Liver (tissue), 9 donors: ENCODE data around the gene HCRTR1. TPM values are rescaled to one million over a fixed set of nuclear protein-coding genes. Genes with fewer than 3 reads are reported as not detected.

Experiments
- DNase-seq: peaks from one replicate; pipeline ENCODE4 v3.0.0-alpha.2; 2017; ENCODE audit warnings: low spot score
- H3K27ac ChIP-seq, 2 donors: one replicate each; pipeline ENCODE4 v1.7.0; 2013; ENCODE audit warnings: inconsistent platforms in 2 of 2, low read length in 2 of 2, control low read depth in 1 of 2, low read depth in 1 of 2, mild to moderate bottlenecking in 1 of 2
- H3K27me3 ChIP-seq, 4 donors: one replicate each; pipeline versions ENCODE4 v1.6.1 to v1.7.0; 2013; ENCODE audit warnings: low read length in 3 of 4, inconsistent platforms in 1 of 4, mild to moderate bottlenecking in 1 of 4, moderate library complexity in 1 of 4; ENCODE audit not compliant: control insufficient read depth in 4 of 4, insufficient read depth in 4 of 4
- H3K36me3 ChIP-seq, 4 donors: one replicate each; pipeline versions ENCODE4 v1.6.1 to v1.7.0; 2013; ENCODE audit warnings: low read length in 3 of 4, mild to moderate bottlenecking in 3 of 4, low read depth in 1 of 4, moderate library complexity in 1 of 4; ENCODE audit not compliant: control insufficient read depth in 4 of 4, insufficient read depth in 3 of 4
- H3K4me1 ChIP-seq, 4 donors: one replicate each; pipeline versions ENCODE4 v1.6.1 to v1.7.0; 2013; ENCODE audit warnings: low read length in 3 of 4, mild to moderate bottlenecking in 3 of 4, moderate library complexity in 1 of 4; ENCODE audit not compliant: control insufficient read depth in 4 of 4, insufficient read depth in 4 of 4
- H3K4me3 ChIP-seq, 3 donors: one replicate each; pipeline versions ENCODE4 v1.6.1 to v1.7.0; 2013; ENCODE audit warnings: low read length in 3 of 3, control low read depth in 1 of 3, low read depth in 1 of 3, mild to moderate bottlenecking in 1 of 3
- H3K9ac ChIP-seq, 2 donors: one replicate each; pipeline ENCODE4 v1.7.0; 2013; ENCODE audit warnings: low read length in 2 of 2, mild to moderate bottlenecking in 2 of 2, moderate library complexity in 2 of 2, control low read depth in 1 of 2, low read depth in 1 of 2
- H3K9me3 ChIP-seq, 4 donors: one replicate each; pipeline versions ENCODE4 v1.6.1 to v1.7.0; 2013; ENCODE audit warnings: low read length in 3 of 4; ENCODE audit not compliant: control insufficient read depth in 4 of 4
- ATF3 ChIP-seq: IDR thresholded peaks from 2 replicates; pipeline ENCODE4 v1.6.1; 2016; ENCODE audit warnings: antibody characterized with exemption
- CTCF ChIP-seq: fragments of 150-350 bp; IDR thresholded peaks from 2 replicates; pipeline ENCODE4 v1.5.1; 2017; ENCODE audit warnings: improper control_type of control experiment, low read depth, low read length; ENCODE audit not compliant: missing input control
- FOXA1 ChIP-seq: IDR thresholded peaks from 2 replicates; pipeline ENCODE4 v1.6.1; 2016; ENCODE audit warnings: antibody characterized with exemption
- FOXA2 ChIP-seq: IDR thresholded peaks from 2 replicates; pipeline ENCODE4 v1.6.1; 2016; ENCODE audit warnings: antibody characterized with exemption
- GABPA ChIP-seq, 2 donors: IDR thresholded peaks in 1 of 2; conservative IDR thresholded peaks in 1 of 2; 2 replicates each; pipeline ENCODE4 v1.6.1; 2016; ENCODE audit warnings: antibody characterized with exemption in 2 of 2, mild to moderate bottlenecking in 1 of 2, moderate library complexity in 1 of 2
- HNF4A ChIP-seq, 2 donors: conservative IDR thresholded peaks; 2 replicates each; pipeline ENCODE4 v1.6.1; 2016; ENCODE audit warnings: antibody characterized with exemption in 2 of 2, mild to moderate bottlenecking in 2 of 2
- HNF4G ChIP-seq: IDR thresholded peaks from 2 replicates; pipeline ENCODE4 v1.6.1; 2016; ENCODE audit warnings: antibody characterized with exemption
- JUND ChIP-seq, 2 donors: IDR thresholded peaks; 2 replicates each; pipeline ENCODE4 v1.6.1; 2016; ENCODE audit warnings: antibody characterized with exemption in 2 of 2
- MAX ChIP-seq: IDR thresholded peaks from 2 replicates; pipeline ENCODE4 v1.6.1; 2016; ENCODE audit warnings: antibody characterized with exemption
- NR2F2 ChIP-seq: IDR thresholded peaks from 2 replicates; pipeline ENCODE4 v1.6.1; 2016; ENCODE audit warnings: antibody characterized with exemption
- REST ChIP-seq: IDR thresholded peaks from 2 replicates; pipeline ENCODE4 v1.6.1; 2016; ENCODE audit warnings: antibody characterized with exemption, mild to moderate bottlenecking
- RXRA ChIP-seq, 2 donors: IDR thresholded peaks; 2 replicates each; pipeline ENCODE4 v1.6.1; 2017 to 2018; ENCODE audit warnings: antibody characterized with exemption in 2 of 2, mild to moderate bottlenecking in 1 of 2
- SP1 ChIP-seq: IDR thresholded peaks from 2 replicates; pipeline ENCODE4 v1.6.1; 2018; ENCODE audit warnings: antibody characterized with exemption, mild to moderate bottlenecking
- TAF1 ChIP-seq: conservative IDR thresholded peaks from 2 replicates; pipeline ENCODE4 v1.6.1; 2016; ENCODE audit warnings: antibody characterized with exemption, mild to moderate bottlenecking
- YY1 ChIP-seq: IDR thresholded peaks from 2 replicates; pipeline ENCODE4 v1.6.1; 2016; ENCODE audit warnings: antibody characterized with exemption, mild to moderate bottlenecking
- ZBTB33 ChIP-seq: IDR thresholded peaks from 2 replicates; pipeline ENCODE4 v1.6.1; 2016; ENCODE audit warnings: antibody characterized with exemption
- WGBS: extraction: QIAGEN DNeasy Blood & Tissue Kit; methylation state at CpG from one replicate; pipeline ENCODE4 v1.1.7; 2013; 5-methylcytosine and 5-hydroxymethylcytosine counted together
- polyA plus RNA-seq, 2 donors: library from polyadenylated mRNA; stranded (reverse) in 1 of 2; unstranded in 1 of 2; fragments of 200-250 nt in 1 of 2; fragments of >200 nt in 1 of 2; fragmentation: Nextera tagmentation in 1 of 2; extraction: Ambion mirVana in 1 of 2; gene quantifications; one replicate each; pipeline versions ENCODE4 v1.2.1 to v1.2.3, GENCODE V29; 2013 to 2015
- total RNA-seq, 2 donors: library from RNA; depleted of rRNA; stranded (reverse); fragments of >200 nt; gene quantifications; one replicate each; pipeline ENCODE4 v1.2.3, GENCODE V29; 2014
- donor health status: healthy.
- donor health status: healthy.
- donor health status: healthy.
- donor health status: healthy.
- donor health status: healthy.

HCRTR1 gene
- total and polyA plus RNA-seq, 4 donors: 0.06 TPM; not detected in 3

GRCh38 chr1:31655756-31656155 lies 38.3 kb downstream of the HCRTR1 start:
- H3K4me3 ChIP-seq: no peak overlapping the region
- H3K9ac ChIP-seq: no peak overlapping the region
- DNase-seq: no peak
- H3K27ac ChIP-seq: no peak overlapping the region
- no peaks in the 10 kb centered on the region for H3K36me3 ChIP-seq
- no peaks in the 10 kb centered on the region for H3K27me3 ChIP-seq
- no peaks in the 10 kb centered on the region for H3K9me3 ChIP-seq
- no peaks in the 10 kb centered on the region for H3K4me1 ChIP-seq
- TF ChIP-seq GABPA (IDR thresholded peaks at IDR 0.05 in 1 of 2, conservative IDR thresholded peaks at IDR 0.05 in 1 of 2) (no peak), YY1 (no peak), SP1 (no peak), RXRA (IDR thresholded peaks at IDR 0.05) (no peak), ZBTB33 (no peak), MAX (no peak), TAF1 (no peak), CTCF (no peak), REST (no peak), HNF4A (conservative IDR thresholded peaks at IDR 0.05) (no peak), FOXA1 (no peak), ATF3 (no peak), HNF4G (no peak), NR2F2 (no peak), JUND (IDR thresholded peaks at IDR 0.05) (no peak), FOXA2 (no peak)
- 90% methylated on average over 4 of the region's 4 CpGs for WGBS
